ENCODE data around the gene AFAP1L1. TPM values are rescaled to one million over a fixed set of nuclear protein-coding genes. Genes with fewer than 3 reads are reported as not detected.

AFAP1L1 gene
- total RNA-seq, 2 experiments from 2014 or later: not detected

GRCh38 chr5:149380466-149381121 lies 108.9 kb downstream of the AFAP1L1 start:
- no peaks in the 10 kb centered on the region for H3K4me1 ChIP-seq (ENCODE audit: insufficient read depth, low read length, poor library complexity, severe bottlenecking)
- no peaks in the 10 kb centered on the region for H3K36me3 ChIP-seq (ENCODE audit: insufficient read depth, low read length)
- BruUV-seq (replicated peaks): no TSS peak
- no peak overlapping the region for H3K27ac ChIP-seq (ENCODE audit: low read depth, low read length, poor library complexity, severe bottlenecking)
- intact Hi-C loops (cut with micrococcal nuclease; ENCODE audit: unreplicated experiment): no loop called here
- H3K4me3 ChIP-seq (ENCODE audit: low read depth, low read length, poor library complexity, severe bottlenecking): no peak overlapping the region
- ChIA-PET CTCF (ENCODE audit: unreplicated experiment) (interaction anchor here (1.4 kb wide), 1 partner anchor 184 kb away, joined by 3 read pairs; no protein-coding TSS in a partner anchor), POLR2A (interaction anchor here (0.6 to 1.1 kb wide), 3 partner anchors 27 to 225 kb away, joined by 3 to 5 read pairs (median 4); no protein-coding TSS in a partner anchor)
- H3K9me2 ChIP-seq (ENCODE audit: insufficient read depth, low read length): no peaks in the 10 kb centered on the region
- no peak overlapping the region for H2AFZ ChIP-seq (ENCODE audit: low read length)
- no peaks in the 10 kb centered on the region for H3K9me3 ChIP-seq (ENCODE audit: low read length)
- no peak overlapping the region for H3K4me2 ChIP-seq (ENCODE audit: low read length)
- H4K20me1 ChIP-seq (ENCODE audit: insufficient read depth, low read length): no peaks in the 10 kb centered on the region
- no peaks in the 10 kb centered on the region for H3K79me2 ChIP-seq (ENCODE audit: insufficient read depth, low read depth, low read length)
- TF ChIP-seq EZH2phosphoT487 (IDR thresholded peaks at IDR 0.05; ENCODE audit: borderline replicate concordance, low read depth, low read length) (no peak), CTCF (conservative IDR thresholded peaks at IDR 0.05; ENCODE audit: low read length) (no peak)
- DNase-seq (ENCODE audit: low spot score): no peak

GRCh38 chr5:149381261-149381985 lies 109.8 kb downstream of the AFAP1L1 start:
- Histone ChIP-seq H3K4me1 (ENCODE audit: insufficient read depth, low read length, poor library complexity, severe bottlenecking) (no peaks in the 10 kb centered on the region), H3K27ac (ENCODE audit: low read depth, low read length, poor library complexity, severe bottlenecking) (no peak overlapping the region), H3K79me2 (ENCODE audit: insufficient read depth, low read depth, low read length) (no peaks in the 10 kb centered on the region), H4K20me1 (ENCODE audit: insufficient read depth, low read length) (no peaks in the 10 kb centered on the region), H3K9me2 (ENCODE audit: insufficient read depth, low read length) (no peaks in the 10 kb centered on the region), H3K4me3 (ENCODE audit: low read depth, low read length, poor library complexity, severe bottlenecking) (no peak overlapping the region), H3K4me2 (ENCODE audit: low read length) (no peak overlapping the region), H2AFZ (ENCODE audit: low read length) (no peak overlapping the region), H3K36me3 (ENCODE audit: insufficient read depth, low read length) (no peaks in the 10 kb centered on the region), H3K9me3 (ENCODE audit: low read length) (no peaks in the 10 kb centered on the region)
- no peak for DNase-seq (ENCODE audit: low spot score)
- ChIA-PET POLR2A (no interaction called here), CTCF (ENCODE audit: unreplicated experiment) (interaction anchor here (0.7 to 1.5 kb wide), 2 partner anchors 48 to 237 kb away, joined by 3 to 5 read pairs; no protein-coding TSS in a partner anchor)
- intact Hi-C loops (cut with micrococcal nuclease; ENCODE audit: unreplicated experiment): no loop called here
- no TSS peak for BruUV-seq (replicated peaks)
- TF ChIP-seq CTCF (conservative IDR thresholded peaks at IDR 0.05; ENCODE audit: low read length) (no peak), EZH2phosphoT487 (IDR thresholded peaks at IDR 0.05; ENCODE audit: borderline replicate concordance, low read depth, low read length) (no peak)

- no peak overlapping the region for H2AFZ ChIP-seq (ENCODE audit: low read length)
- BruUV-seq (replicated peaks): no TSS peak
- intact Hi-C loops (cut with micrococcal nuclease; ENCODE audit: unreplicated experiment): loop anchor here (1.0 to 2.0 kb wide), 3 partner anchors 53 to 236 kb away; no protein-coding TSS in a partner anchor
Observed at GRCh38 chr5:149381986-149382338, 110.3 kb downstream of the AFAP1L1 start.

More at GRCh38 chr5:149381986-149382338, 110.3 kb downstream of the AFAP1L1 start:
- TF ChIP-seq CTCF (conservative IDR thresholded peaks at IDR 0.05; ENCODE audit: low read length) (peak; percentile 90), EZH2phosphoT487 (IDR thresholded peaks at IDR 0.05; ENCODE audit: borderline replicate concordance, low read depth, low read length) (no peak)
- peak; percentile 63 for DNase-seq (ENCODE audit: low spot score)
- Histone ChIP-seq H3K9me3 (ENCODE audit: low read length) (no peaks in the 10 kb centered on the region), H3K4me3 (ENCODE audit: low read depth, low read length, poor library complexity, severe bottlenecking) (no peak overlapping the region), H3K4me1 (ENCODE audit: insufficient read depth, low read length, poor library complexity, severe bottlenecking) (no peaks in the 10 kb centered on the region), H3K4me2 (ENCODE audit: low read length) (no peak overlapping the region), H3K27ac (ENCODE audit: low read depth, low read length, poor library complexity, severe bottlenecking) (no peak overlapping the region), H3K79me2 (ENCODE audit: insufficient read depth, low read depth, low read length) (no peaks in the 10 kb centered on the region), H3K9me2 (ENCODE audit: insufficient read depth, low read length) (no peaks in the 10 kb centered on the region), H4K20me1 (ENCODE audit: insufficient read depth, low read length) (no peaks in the 10 kb centered on the region), H3K36me3 (ENCODE audit: insufficient read depth, low read length) (no peaks in the 10 kb centered on the region)
- CTCF ChIA-PET (ENCODE audit: unreplicated experiment): interaction anchor here (0.7 to 1.5 kb wide), 3 partner anchors 28 to 237 kb away, joined by 3 to 5 read pairs (median 3); no protein-coding TSS in a partner anchor
- POLR2A ChIA-PET: no interaction called here

Measured in OCI-LY7 (cell line).